ENCODE measurements around the gene CNIH2. TPM values are rescaled to one million over a fixed set of nuclear protein-coding genes. Genes with fewer than 3 reads are reported as not detected.

Gene CNIH2
- total RNA-seq, 4 donors from 2014 or later: not detected

DNA sequence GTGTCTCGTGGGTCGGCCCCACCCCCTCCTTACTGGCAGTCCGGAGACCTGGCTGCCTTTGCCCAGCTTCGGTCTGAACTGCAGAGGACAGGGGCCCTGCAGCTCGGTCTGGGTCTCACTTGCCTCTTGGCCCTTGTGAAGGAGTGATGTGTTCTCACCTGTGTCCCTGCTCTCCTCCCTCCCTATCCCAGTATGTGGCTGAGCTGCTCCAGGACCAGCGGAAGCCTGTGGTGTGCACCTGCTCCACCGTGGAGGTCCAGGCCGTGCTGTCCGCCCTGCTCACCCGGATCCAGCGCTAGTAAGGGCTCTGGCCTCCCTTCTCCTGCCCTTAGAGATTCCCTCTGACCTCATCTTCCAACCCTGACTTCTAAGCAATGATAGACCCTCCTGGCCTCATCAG lies 45.2 kb upstream of the CNIH2 start:
- Histone ChIP-seq H3K36me3 (peaks cover 0 to 42% (median 0%) of the 10 kb centered on the region in 3 donors), H3K27ac (no peak overlapping the region), H3K4me1 (no peaks in the 10 kb centered on the region), H3K4me3 (no peak overlapping the region), H3K9me3 (no peaks in the 10 kb centered on the region), H3K27me3 (no peaks in the 10 kb centered on the region)
- no peak for DNase-seq
- TF ChIP-seq, protein P1, sequence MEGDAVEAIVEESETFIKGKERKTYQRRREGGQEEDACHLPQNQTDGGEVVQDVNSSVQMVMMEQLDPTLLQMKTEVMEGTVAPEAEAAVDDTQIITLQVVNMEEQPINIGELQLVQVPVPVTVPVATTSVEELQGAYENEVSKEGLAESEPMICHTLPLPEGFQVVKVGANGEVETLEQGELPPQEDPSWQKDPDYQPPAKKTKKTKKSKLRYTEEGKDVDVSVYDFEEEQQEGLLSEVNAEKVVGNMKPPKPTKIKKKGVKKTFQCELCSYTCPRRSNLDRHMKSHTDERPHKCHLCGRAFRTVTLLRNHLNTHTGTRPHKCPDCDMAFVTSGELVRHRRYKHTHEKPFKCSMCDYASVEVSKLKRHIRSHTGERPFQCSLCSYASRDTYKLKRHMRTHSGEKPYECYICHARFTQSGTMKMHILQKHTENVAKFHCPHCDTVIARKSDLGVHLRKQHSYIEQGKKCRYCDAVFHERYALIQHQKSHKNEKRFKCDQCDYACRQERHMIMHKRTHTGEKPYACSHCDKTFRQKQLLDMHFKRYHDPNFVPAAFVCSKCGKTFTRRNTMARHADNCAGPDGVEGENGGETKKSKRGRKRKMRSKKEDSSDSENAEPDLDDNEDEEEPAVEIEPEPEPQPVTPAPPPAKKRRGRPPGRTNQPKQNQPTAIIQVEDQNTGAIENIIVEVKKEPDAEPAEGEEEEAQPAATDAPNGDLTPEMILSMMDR (IDR thresholded peaks at IDR 0.05): no peak
- TF ChIP-seq POLR2A (IDR thresholded peaks at IDR 0.05): no peak

DNA sequence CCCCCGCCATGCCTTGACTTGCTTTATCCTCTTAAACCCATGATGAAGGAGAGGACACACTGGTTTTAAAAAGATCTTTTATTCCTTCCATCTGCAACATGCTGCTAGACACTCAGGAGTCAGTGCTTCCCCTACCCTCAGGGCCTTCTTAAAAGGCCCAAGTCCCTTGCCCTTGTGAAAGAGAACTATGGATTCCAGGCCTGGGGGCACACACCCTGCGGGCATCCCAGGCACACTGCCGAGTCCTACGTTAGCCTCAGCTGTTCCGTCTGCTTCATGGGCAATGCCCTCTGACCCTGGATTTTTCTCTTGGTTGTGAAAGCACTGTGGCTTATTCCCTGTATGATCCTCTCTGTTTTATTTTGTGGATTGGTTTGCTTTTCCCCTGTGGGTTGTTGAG lies 44.7 kb upstream of the CNIH2 start:
- no peak for DNase-seq
- Histone ChIP-seq H3K27me3 (no peaks in the 10 kb centered on the region), H3K36me3 (peaks cover 0 to 42% (median 0%) of the 10 kb centered on the region in 3 donors), H3K4me3 (no peak overlapping the region), H3K9me3 (no peaks in the 10 kb centered on the region), H3K4me1 (no peaks in the 10 kb centered on the region), H3K27ac (no peak overlapping the region)
- no peak for TF ChIP-seq POLR2A (IDR thresholded peaks at IDR 0.05)
- TF ChIP-seq, protein P1 (IDR thresholded peaks at IDR 0.05): no peak

DNA sequence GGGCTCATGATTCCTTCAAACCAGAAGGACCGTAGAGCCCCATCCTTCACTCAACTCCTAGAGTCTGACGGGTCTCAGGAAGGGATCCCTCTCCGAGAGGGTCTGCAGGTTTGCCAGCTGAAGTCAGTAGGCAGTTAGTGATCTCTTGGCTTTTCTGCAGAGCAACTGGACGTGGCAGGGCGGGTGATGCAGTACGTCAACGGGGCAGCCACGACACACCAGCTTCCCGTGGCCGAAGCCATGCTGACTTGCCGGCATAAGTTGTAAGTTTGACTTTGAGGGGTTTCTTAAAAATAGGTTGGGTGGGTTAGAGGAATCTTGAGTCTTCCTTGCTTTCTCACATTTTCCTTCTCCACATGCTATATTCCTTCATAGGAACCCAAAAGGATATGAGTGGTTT lies 42.8 kb upstream of the CNIH2 start:
- no peak for DNase-seq
- H3K9me3 ChIP-seq: no peaks in the 10 kb centered on the region
- H3K27me3 ChIP-seq: no peaks in the 10 kb centered on the region
- no peak overlapping the region for H3K27ac ChIP-seq
- H3K4me1 ChIP-seq: no peaks in the 10 kb centered on the region
- no peak for TF ChIP-seq POLR2A (IDR thresholded peaks at IDR 0.05)
- TF ChIP-seq, protein P1 (IDR thresholded peaks at IDR 0.05): no peak
- no peak overlapping the region for H3K4me3 ChIP-seq
- H3K36me3 ChIP-seq: peaks cover 0 to 50% (median 0%) of the 10 kb centered on the region in 3 donors

DNA sequence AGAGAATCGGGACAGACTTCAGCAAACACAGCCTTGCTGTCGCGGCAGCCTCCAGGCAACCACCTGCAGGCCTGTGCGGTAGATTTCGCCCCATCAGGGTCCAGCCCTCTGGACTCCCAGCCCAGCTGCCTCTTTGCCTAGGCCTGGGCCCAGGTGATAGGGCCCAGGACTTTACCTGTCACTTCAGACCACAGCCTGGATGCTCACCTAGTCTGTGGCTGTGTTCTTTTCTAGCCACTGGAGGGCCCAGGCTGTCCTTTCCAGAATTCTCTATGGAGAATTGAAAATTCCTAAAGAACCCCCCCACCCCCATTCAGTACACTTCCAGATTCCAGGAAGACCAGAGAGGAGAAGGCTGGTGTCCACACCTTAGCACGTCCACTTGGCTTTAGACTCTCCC lies 40.1 kb upstream of the CNIH2 start:
- Histone ChIP-seq H3K36me3 (peaks cover 0 to 51% (median 0%) of the 10 kb centered on the region in 3 donors), H3K27ac (no peak overlapping the region), H3K9me3 (no peaks in the 10 kb centered on the region), H3K4me1 (no peaks in the 10 kb centered on the region), H3K4me3 (no peak overlapping the region), H3K27me3 (no peaks in the 10 kb centered on the region)
- TF ChIP-seq POLR2A (IDR thresholded peaks at IDR 0.05): no peak
- TF ChIP-seq, protein P1 (IDR thresholded peaks at IDR 0.05): no peak
- no peak for DNase-seq

DNA sequence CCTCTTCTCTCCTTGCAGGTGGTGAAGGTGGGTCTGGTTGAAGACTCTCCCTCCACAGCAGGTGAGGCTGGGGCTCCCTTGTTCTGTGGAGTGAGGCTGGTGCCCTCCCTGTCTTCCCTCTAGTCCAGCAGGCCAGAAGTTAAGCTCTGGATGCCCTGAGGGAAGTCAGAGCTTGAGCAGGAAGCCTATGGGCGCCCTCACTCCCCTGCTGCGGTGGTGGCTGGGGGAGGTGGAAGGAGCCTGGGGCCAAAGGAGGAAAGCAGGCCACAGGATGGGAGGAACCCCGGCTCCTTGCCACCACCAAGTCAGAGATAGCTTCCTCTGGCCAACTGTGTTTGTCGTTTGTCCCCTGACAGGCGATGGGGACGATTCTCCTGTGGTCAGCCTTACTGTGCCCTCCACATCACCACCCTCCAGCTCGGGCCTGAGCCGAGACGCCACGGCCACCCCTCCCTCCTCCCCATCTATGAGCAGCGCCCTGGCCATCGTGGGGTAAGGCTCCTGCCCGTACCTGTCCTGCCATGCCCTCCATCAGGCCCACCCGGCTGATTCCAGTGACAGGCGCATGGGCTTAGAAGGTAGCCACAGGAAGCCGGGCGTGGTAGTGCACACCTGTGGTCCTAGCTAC lies 39.1 kb upstream of the CNIH2 start:
- Histone ChIP-seq H3K4me3 (no peak overlapping the region), H3K27ac (no peak overlapping the region), H3K36me3 (peaks cover 0 to 51% (median 0%) of the 10 kb centered on the region in 3 donors), H3K9me3 (no peaks in the 10 kb centered on the region), H3K4me1 (no peaks in the 10 kb centered on the region), H3K27me3 (no peaks in the 10 kb centered on the region)
- no peak for DNase-seq
- TF ChIP-seq, protein P1 (IDR thresholded peaks at IDR 0.05): no peak
- no peak for TF ChIP-seq POLR2A (IDR thresholded peaks at IDR 0.05)

Measured in Peyer's patch (tissue), 4 donors.